ENCODE measurements around the gene SYNPO2. TPM values are rescaled to one million over a fixed set of nuclear protein-coding genes. Genes with fewer than 3 reads are reported as not detected.

SYNPO2 gene
- total and polyA plus RNA-seq, 10 of the 15 experiments (the other 5 are each of a cell fraction or from before 2014, with no cell fraction given) = 0.04 to 0.34 (median 0.28) TPM

DNA sequence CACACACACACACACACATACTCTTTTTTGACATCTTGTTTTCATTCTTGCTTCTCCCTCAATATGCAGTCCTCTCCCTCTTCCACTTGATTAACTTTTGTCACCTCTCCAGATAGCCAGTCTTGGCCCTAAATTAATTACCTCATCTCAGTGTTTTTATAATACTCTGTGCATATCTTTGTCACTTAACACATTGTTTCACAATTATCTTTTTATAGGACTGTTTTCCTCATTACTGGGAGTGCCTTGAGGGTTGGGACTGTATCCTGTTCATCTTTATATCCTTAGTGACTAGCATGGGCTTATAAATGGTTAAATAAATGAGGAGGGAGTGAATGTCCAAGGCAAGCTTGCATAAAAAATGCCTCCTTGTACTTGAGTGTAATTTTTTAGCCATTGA lies 33.1 kb downstream of the SYNPO2 start (continued):
- TF ChIP-seq, protein P1, sequence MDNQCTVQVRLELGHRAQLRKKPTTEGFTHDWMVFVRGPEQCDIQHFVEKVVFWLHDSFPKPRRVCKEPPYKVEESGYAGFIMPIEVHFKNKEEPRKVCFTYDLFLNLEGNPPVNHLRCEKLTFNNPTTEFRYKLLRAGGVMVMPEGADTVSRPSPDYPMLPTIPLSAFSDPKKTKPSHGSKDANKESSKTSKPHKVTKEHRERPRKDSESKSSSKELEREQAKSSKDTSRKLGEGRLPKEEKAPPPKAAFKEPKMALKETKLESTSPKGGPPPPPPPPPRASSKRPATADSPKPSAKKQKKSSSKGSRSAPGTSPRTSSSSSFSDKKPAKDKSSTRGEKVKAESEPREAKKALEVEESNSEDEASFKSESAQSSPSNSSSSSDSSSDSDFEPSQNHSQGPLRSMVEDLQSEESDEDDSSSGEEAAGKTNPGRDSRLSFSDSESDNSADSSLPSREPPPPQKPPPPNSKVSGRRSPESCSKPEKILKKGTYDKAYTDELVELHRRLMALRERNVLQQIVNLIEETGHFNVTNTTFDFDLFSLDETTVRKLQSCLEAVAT (IDR thresholded peaks at IDR 0.05) = no peak
- TF ChIP-seq RAD21 (IDR thresholded peaks at IDR 0.05; ENCODE audit: insufficient read depth, low read depth, low read length) = no peak
- TF ChIP-seq, protein P2, sequence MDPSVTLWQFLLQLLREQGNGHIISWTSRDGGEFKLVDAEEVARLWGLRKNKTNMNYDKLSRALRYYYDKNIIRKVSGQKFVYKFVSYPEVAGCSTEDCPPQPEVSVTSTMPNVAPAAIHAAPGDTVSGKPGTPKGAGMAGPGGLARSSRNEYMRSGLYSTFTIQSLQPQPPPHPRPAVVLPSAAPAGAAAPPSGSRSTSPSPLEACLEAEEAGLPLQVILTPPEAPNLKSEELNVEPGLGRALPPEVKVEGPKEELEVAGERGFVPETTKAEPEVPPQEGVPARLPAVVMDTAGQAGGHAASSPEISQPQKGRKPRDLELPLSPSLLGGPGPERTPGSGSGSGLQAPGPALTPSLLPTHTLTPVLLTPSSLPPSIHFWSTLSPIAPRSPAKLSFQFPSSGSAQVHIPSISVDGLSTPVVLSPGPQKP (IDR thresholded peaks at IDR 0.05; ENCODE audit: low read depth, low read length) = no peak

DNA sequence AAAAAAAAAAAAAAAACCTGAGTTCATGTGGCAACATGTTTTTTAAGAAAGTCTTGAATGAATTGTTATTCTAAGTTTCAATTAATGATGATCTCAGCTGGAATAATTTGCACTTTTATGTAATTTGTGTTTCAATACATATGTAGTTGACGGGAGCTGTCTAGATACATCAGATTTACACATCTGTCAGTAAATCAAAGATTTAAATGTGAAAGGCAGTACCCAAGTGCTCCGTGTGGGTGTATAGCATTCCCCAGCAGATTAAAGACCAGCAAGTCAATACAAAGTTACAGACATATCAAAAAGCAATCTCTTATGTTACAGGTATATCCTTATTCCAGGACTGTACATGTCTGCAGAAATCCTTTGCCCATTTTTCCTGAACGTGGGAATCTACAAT lies 35.2 kb downstream of the SYNPO2 start:
- Histone ChIP-seq H4K20me1 (ENCODE audit: control insufficient read depth, insufficient read depth) (no peaks in the 10 kb centered on the region), H3K4me1 (ENCODE audit: control insufficient read depth, insufficient read depth, low read length) (no peaks in the 10 kb centered on the region), H3K9me3 (replicated peaks; ENCODE audit: control insufficient read depth, insufficient read depth, low read length) (no peaks in the 10 kb centered on the region), H3K4me3 (no peak overlapping the region), H3K27me3 (replicated peaks in 1 of 2; ENCODE audit: control insufficient read depth in 2 of 2, insufficient read depth in 2 of 2, low read length in 1 of 2) (no peaks in the 10 kb centered on the region), H3K36me3 (ENCODE audit: control insufficient read depth in 2 of 2, insufficient read depth in 2 of 2, low read length in 1 of 2) (no peaks in the 10 kb centered on the region), H3K27ac (ENCODE audit: control insufficient read depth, insufficient read depth) (no peak overlapping the region), H3K4me2 (ENCODE audit: control insufficient read depth, insufficient read depth) (no peak overlapping the region), H3K9ac (ENCODE audit: control insufficient read depth, insufficient read depth, low read length) (no peak overlapping the region), H2AFZ (ENCODE audit: control insufficient read depth, low read depth, low read length) (no peak overlapping the region), H3K79me2 (ENCODE audit: control insufficient read depth, insufficient read depth, low read length) (no peaks in the 10 kb centered on the region)
- TF ChIP-seq EGR1 (IDR thresholded peaks at IDR 0.05; ENCODE audit: borderline replicate concordance in 1 of 2, low read depth in 2 of 2, low read length in 2 of 2) (no peak), EP300 (IDR thresholded peaks at IDR 0.05; ENCODE audit: borderline replicate concordance in 1 of 2, control insufficient read depth in 1 of 2, low read depth in 2 of 2, low read length in 2 of 2) (no peak), BMI1 (IDR thresholded peaks at IDR 0.05; ENCODE audit: borderline replicate concordance) (no peak), ZNF384 (IDR thresholded peaks at IDR 0.05; ENCODE audit: borderline replicate concordance, low read depth, low read length) (no peak), FOS (IDR thresholded peaks at IDR 0.05; ENCODE audit: borderline replicate concordance, extremely low read depth, insufficient read length) (no peak)
- ChIA-PET POLR2A (no interaction called here), CTCF (no interaction called here), RAD21 (ENCODE audit: unreplicated experiment) (interaction anchor here (0.6 kb wide), 1 partner anchor 259 kb away, joined by 3 read pairs; no protein-coding TSS in a partner anchor), SMC1A (ENCODE audit: uncharacterized antibody, unreplicated experiment) (no interaction called here)
- BruUV-seq (replicated peaks) = no TSS peak
- FAIRE-seq = no peak
- intact Hi-C loops (cut with micrococcal nuclease; ENCODE audit: unreplicated experiment) (no loop called here), in situ Hi-C loops (cut with MboI) (no loop called here)
- no peak for ATAC-seq
- WGBS (ENCODE audit: insufficient coverage, insufficient replicate concordance, low lambda C conversion rate, missing lambda C conversion rate) = 33% methylated on average over 3 of the region's 3 CpGs
- no peak for DNase-seq (ENCODE audit: low read depth, low spot score)

Measured in GM12878 (cell line).